Muscle of back (tissue), 11 donors: Measurements from ENCODE around the gene GRHL1. TPM values are rescaled to one million over a fixed set of nuclear protein-coding genes. Genes with fewer than 3 reads are reported as not detected.
A peak's percentile ranks its signal among the peaks of the same experiment; 100 is the strongest.
"Not testable (repeated sequence)": the region's sequence is repeated elsewhere in the genome, so short reads cannot be mapped to it uniquely, and the experiment has no call there.

Experiments used
- DNase-seq, 3 donors: peaks; one replicate each; pipeline versions ENCODE4 v3.0.0 to v3.0.0-alpha.2; 2013
- polyA plus RNA-seq, 10 donors: library from polyadenylated mRNA; unstranded; fragments of 120-200 nt; gene quantifications; one replicate each; pipeline ENCODE4 v1.2.1, GENCODE V29; 2013; ENCODE audit not compliant: insufficient read length in 10 of 10

The GRHL1 gene
- polyA plus RNA-seq, 10 donors, result 0.60 to 8.0 (median 1.3) TPM

- no peak for DNase-seq
Observed at GRCh38 chr2:10022966-10023662, 71.6 kb downstream of the GRHL1 start.

- DNase-seq, result no peak
Observed at GRCh38 chr2:10026940-10027569, 75.6 kb downstream of the GRHL1 start.

DNA sequence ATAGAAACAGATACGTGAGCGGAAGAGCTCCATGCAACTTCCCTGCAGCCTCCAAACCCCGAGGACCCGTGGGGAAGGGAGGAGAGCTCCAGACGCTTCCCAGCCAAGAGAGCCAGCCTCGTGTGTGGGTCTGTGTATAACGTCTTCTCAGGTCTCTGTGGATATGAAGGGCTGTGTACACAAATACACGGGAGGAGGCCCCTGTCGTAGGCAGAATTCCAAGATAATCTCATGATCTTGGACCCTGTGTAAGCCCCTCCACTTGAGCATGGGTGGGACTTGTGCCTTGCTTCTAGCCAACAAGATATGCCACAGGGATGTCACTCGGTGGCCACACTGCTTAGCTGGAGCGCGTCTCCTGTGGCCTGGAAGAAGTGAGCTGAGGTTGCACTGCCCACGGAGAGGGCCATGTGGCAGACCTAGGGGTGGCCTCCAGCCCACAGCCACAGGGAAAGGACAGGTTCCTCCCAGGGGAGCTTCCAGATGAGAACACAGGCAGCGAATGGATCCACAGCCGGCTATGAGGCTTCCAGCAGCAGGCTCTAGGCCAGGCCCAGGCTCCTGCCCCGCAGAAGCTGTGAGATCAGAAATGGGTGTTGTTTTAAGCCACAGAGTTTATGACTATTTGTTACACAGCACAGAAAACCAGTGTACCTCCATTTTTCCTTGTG is 76.3 kb downstream of the GRHL1 start:
- DNase-seq, result peak in 1 of 3 donors; percentile 68

DNA sequence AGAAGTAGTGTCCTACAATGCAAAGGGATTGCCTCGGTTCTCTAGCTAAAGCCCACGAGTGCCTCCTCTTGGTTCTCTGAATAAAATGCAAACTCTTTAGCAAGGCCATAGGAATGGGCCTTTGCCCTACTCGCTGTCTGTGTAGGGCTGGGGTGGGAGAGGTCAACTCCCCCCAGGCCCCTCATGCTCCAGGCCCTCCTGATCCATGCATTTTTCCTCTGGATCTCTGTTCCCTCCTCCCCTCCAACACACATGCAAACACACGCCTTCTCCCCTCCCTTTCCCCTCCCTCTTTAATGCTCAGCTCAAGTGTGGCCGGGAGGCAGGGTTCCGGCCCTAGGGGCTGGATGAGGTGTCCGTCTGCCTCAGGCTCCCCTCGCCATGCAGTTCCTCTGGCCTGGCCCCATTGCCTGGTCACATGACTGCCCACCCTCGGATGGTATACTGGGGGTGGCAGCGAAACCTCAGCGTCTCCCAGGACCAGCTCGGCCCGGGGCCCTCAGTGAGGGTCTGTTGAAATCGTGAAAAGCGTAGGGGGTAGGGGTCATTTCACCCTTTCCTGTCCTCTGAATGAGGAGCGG is 77.0 kb downstream of the GRHL1 start:
- DNase-seq, result peak in 1 of 3 donors; percentile 56

DNA sequence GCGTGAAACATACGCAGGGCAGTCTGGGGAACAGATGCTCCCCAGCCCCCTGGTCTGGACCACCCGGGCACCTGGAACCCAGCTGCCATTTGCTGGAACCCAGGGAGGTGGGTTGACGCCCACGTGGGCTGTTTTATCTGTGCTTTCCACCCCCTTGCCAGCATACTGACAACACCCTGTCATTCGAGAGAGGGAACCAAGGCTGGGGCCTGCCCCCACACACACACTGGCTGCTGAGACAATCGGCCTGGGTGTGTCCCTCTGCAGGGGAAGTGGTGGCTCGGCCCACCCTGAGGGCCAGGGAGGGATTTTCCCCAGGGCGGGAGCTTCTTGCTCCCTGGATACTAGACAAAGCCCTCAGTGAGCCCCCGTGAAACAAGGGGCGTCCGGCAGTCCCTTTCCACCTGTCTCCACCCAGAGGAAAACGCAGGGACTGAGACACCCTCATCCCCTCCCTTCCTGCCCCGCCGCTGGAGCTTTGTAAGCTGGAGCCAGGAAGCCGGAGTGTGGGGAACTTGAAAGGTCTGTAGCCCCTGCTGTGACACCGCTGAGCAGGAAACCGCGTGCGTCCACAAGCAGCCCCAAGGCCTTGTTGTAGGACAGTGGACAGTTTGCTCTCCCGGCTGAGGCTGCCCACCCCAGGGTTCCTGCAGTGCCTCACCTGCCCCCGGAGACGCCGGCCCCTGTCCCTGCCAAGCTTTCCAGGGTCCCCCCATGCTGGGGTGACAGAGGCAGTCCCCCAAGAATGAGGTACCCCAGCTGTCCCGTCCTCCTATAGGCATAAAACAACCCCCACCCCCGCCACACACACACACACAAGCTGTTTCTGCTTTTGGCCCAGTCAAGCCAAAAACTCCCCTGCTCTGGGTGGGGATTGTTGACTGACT is 77.7 kb downstream of the GRHL1 start:
- DNase-seq, result peak in 1 of 3 donors; percentile 62

DNA sequence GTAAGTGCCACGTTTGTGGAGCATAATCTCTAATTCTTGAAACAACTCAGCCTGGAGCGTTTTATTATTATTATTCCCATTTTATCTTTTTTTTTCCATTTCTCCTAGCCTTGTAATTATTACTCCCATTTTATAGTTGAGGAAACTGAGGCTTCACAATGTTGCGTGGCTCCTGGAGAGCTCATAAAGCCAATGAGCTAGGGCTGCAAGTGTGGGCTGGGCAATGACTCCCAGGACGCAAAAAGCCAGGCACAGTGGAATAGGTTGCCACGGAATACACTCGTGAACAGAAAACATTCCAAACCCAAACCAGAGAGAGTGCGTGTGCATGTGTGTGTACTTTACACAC is 78.4 kb downstream of the GRHL1 start:
- no peak for DNase-seq

GRCh38 chr2:10030311-10030736 is 78.8 kb downstream of the GRHL1 start:
- no peak for DNase-seq

DNA sequence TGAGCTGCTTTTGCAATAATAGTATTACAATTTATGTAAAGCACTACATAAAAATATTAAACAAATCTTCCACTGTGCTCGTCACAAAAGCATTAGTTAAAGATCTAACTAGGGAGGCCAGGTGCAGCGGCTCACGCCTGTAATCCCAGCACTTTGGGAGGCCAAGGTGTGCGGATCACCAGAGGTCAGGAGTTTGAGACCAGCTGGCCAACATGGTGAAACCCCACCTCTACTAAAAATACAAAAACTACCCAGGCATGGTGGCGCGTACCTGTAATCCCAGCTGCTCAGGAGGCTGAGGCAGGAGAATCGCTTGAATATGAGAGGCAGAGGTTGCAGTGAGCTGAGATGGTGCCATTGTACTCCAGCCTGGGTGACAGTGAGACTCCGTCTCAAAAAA is 79.3 kb downstream of the GRHL1 start:
- DNase-seq, result not testable (repeated sequence)

- DNase-seq, result no peak
Observed at GRCh38 chr2:10031886-10032745, 80.6 kb downstream of the GRHL1 start.

DNA sequence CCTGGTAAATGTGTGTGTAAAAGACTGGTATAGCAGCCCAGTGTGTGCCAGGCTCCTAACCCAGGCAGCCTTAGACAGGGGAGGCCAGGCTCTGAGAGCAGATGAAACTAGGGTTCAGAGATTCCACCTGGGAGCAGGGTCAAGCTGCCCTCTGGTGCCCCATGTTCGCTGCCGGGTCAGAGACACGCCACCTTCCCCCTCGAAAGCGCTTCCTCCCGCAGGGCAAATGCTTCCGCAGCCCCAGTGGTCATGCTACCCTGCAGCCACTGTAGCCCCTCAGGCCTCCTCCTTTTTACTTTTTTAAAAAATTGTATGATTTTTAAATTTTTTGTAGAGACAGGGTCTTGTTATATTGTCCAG is 81.2 kb downstream of the GRHL1 start:
- no peak for DNase-seq

DNA sequence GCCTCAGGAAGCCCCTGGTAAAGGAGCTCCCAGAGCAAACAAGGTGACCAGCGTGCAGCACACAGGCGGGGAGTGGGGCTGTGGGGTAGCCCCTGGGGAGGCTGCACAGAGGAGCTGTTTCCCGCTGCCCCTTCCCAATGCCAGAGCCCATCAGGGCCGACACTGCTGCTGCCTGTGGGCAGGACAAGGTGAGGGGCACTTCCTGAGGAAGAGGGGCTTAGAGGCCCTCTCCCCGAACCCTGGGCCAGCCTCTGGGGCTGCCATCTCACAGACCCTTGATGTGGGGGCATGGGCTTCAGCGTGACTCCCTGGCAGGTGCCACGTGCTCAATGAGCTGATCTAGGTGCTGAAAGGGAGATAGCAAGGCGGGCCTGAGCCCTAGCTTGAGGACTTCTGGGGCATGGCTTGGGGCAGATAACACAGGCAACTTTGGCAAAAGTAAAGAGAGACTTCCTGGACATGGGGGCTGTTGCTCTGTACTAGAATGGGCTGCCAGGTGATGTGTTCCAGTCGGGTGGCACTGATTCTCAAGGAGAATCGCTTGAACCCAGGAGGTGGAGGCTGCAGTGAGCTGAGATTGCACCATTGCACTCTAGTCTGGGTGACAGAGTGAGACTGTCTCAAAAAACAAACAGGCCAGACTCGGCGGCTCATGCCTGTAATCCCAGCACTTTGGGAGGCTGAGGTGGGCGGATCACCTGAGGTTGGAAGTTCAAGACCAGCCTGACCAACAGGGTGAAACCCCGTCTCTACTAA is 81.9 kb downstream of the GRHL1 start:
- no peak for DNase-seq

- DNase-seq, result no peak
Observed at GRCh38 chr2:10034333-10035052, 83.0 kb downstream of the GRHL1 start.

- DNase-seq, result no peak
Observed at GRCh38 chr2:10035053-10035422, 83.5 kb downstream of the GRHL1 start.

GRCh38 chr2:10035633-10036032 is 84.1 kb downstream of the GRHL1 start:
- no peak for DNase-seq

- no peak for DNase-seq
Observed at GRCh38 chr2:10036095-10036884, 84.8 kb downstream of the GRHL1 start.

- no peak for DNase-seq
Observed at GRCh38 chr2:10038123-10038522, 86.6 kb downstream of the GRHL1 start.

- no peak for DNase-seq
Observed at GRCh38 chr2:10038716-10039115, 87.2 kb downstream of the GRHL1 start.

- no peak for DNase-seq
Observed at GRCh38 chr2:10039658-10040410, 88.3 kb downstream of the GRHL1 start.
